ENCODE measurements around the gene RPL38.
A peak's percentile ranks its signal among the peaks of the same experiment; 100 is the strongest.

RPL38 gene

GRCh38 chr17:74241847-74242246 is 38.4 kb downstream of the RPL38 start:
- H3K9me3 ChIP-seq (replicated peaks in 1 of 11): peaks cover 0 to 10% (median 8%) of the 10 kb centered on the region in 11 experiments; a peak in 14 of 22 replicates
- H3K27ac ChIP-seq: peak overlapping the region in 6 of 11 experiments; percentile 24 to 54 (median 36); a peak in 8 of 22 replicates
- no peak for TF ChIP-seq Cebpa-rat (IDR thresholded peaks at IDR 0.05)
- no peak overlapping the region for H3K4me3 ChIP-seq
- H3K27me3 ChIP-seq: no peaks in the 10 kb centered on the region
- peak overlapping the region in 4 of 11 experiments; percentile 2 to 51 (median 40); a peak in 3 of 22 replicates for H3K9ac ChIP-seq
- H3K4me2 ChIP-seq: peak overlapping the region; percentile 57 to 83 (median 73)
- H4K20me1 ChIP-seq: peaks cover 0 to 15% (median 0%) of the 10 kb centered on the region in 11 experiments; a peak in 3 of 22 replicates
- peaks cover 0 to 56% (median 12%) of the 10 kb centered on the region in 11 experiments; a peak in 14 of 22 replicates for H3K36me3 ChIP-seq
- peaks cover 18 to 70% (median 39%) of the 10 kb centered on the region in 10 experiments for H3K4me1 ChIP-seq

DNA sequence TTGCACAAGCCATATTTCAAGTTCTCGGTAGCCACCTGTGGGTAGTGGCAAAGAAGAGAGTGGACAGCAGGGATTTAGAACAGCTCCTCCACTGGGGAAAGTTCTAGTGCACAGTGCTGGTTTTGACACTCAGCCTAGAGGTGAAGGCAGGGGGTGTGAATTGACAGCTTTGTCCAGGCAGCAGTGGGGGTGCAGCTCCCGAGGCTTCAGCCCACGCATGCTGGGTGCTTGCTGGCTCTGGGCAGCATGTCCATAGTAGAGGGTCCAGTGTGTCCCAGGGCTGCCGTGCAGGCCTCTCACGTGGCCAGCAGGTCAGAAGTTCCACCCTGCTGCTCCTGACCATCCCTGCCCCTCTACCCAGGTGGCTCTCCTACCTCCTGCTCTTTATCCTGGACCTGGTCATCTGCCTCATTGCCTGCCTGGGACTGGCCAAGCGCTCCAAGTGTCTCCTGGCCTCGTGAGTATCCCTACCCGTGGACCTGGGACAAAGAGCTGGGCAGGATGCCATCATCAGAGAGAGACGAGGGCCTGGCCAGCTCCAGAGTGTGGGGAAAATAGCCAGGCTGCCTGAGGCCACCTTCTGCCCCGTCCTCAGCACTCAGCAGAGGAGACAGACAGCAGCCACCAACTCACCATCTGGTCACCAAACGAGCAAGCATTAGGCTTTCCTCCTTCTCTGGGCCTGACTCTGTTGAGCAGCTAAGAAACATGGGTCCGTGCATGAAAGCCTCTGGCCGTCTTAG is 39.7 kb downstream of the RPL38 start:
- no peak overlapping the region for H3K27ac ChIP-seq
- no peak overlapping the region for H3K9ac ChIP-seq
- H3K36me3 ChIP-seq: peaks cover 0 to 44% (median 9%) of the 10 kb centered on the region in 11 experiments; a peak in 8 of 22 replicates
- peaks cover 0 to 14% (median 8%) of the 10 kb centered on the region in 11 experiments; a peak in 15 of 22 replicates for H3K9me3 ChIP-seq (replicated peaks in 1 of 11)
- no peaks in the 10 kb centered on the region for H3K27me3 ChIP-seq
- no peak for TF ChIP-seq Cebpa-rat (IDR thresholded peaks at IDR 0.05)
- no peak overlapping the region for H3K4me3 ChIP-seq
- no peak overlapping the region for H3K4me2 ChIP-seq
- H3K4me1 ChIP-seq: peaks cover 18 to 65% (median 39%) of the 10 kb centered on the region in 10 experiments
- H4K20me1 ChIP-seq: peaks cover 0 to 15% (median 0%) of the 10 kb centered on the region in 11 experiments; a peak in 3 of 22 replicates

DNA sequence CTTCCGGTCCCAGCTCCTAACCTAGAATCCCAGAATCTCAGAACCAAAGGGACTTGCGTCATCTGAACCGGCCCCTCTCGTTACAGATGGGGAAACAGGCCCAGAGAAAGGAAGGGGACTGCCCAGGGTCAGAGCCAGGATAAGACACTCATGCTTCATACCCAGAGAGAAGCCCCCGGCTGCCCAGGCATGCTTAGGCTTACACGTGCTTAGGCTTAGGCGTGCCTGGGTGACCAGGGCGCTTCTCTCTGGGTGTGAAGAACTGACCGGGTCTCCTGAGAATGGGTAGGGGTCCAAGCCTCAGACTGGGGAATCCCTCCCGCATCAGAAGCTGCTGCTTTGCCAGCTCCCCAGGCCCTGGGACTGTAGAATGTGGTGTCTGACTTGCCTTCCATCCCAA is 40.6 kb downstream of the RPL38 start:
- H4K20me1 ChIP-seq: peaks cover 0 to 19% (median 0%) of the 10 kb centered on the region in 11 experiments; a peak in 4 of 22 replicates
- H3K27me3 ChIP-seq: peaks cover 0 to 5% (median 0%) of the 10 kb centered on the region in 11 experiments; a peak in 1 of 22 replicates
- H3K4me3 ChIP-seq: no peak overlapping the region
- H3K4me2 ChIP-seq: no peak overlapping the region
- peaks cover 0 to 14% (median 8%) of the 10 kb centered on the region in 11 experiments; a peak in 15 of 22 replicates for H3K9me3 ChIP-seq (replicated peaks in 1 of 11)
- TF ChIP-seq Cebpa-rat (IDR thresholded peaks at IDR 0.05): no peak
- H3K36me3 ChIP-seq: peaks cover 0 to 39% (median 7%) of the 10 kb centered on the region in 11 experiments; a peak in 7 of 22 replicates
- peaks cover 22 to 56% (median 41%) of the 10 kb centered on the region in 10 experiments for H3K4me1 ChIP-seq
- H3K27ac ChIP-seq: no peak overlapping the region
- H3K9ac ChIP-seq: no peak overlapping the region

- H4K20me1 ChIP-seq: peaks cover 0 to 22% (median 0%) of the 10 kb centered on the region in 11 experiments; a peak in 4 of 22 replicates
- peaks cover 0 to 8% (median 0%) of the 10 kb centered on the region in 11 experiments; a peak in 1 of 22 replicates for H3K27me3 ChIP-seq
These were observed 41.1 kb downstream of the RPL38 start for GRCh38 chr17:74244548-74244947.

GRCh38 chr17:74245145-74245831 is 41.8 kb downstream of the RPL38 start:
- Histone ChIP-seq H3K4me3 (no peak overlapping the region), H3K4me2 (peak overlapping the region in 4 of 11 experiments; percentile 1 to 78 (median 42); a peak in 5 of 22 replicates), H3K9ac (no peak overlapping the region), H3K4me1 (peaks cover 34 to 49% (median 42%) of the 10 kb centered on the region in 10 experiments), H3K36me3 (peaks cover 0 to 30% (median 5%) of the 10 kb centered on the region in 11 experiments; a peak in 6 of 22 replicates), H4K20me1 (peaks cover 0 to 22% (median 0%) of the 10 kb centered on the region in 11 experiments; a peak in 5 of 22 replicates), H3K9me3 (replicated peaks in 1 of 11) (peaks cover 0 to 14% (median 8%) of the 10 kb centered on the region in 11 experiments; a peak in 15 of 22 replicates), H3K27ac (no peak overlapping the region), H3K27me3 (peaks cover 0 to 8% (median 0%) of the 10 kb centered on the region in 11 experiments; a peak in 1 of 22 replicates)
- TF ChIP-seq Cebpa-rat (IDR thresholded peaks at IDR 0.05): no peak

More at GRCh38 chr17:74244548-74244947, 41.1 kb downstream of the RPL38 start:
- H3K9me3 ChIP-seq (replicated peaks in 1 of 11): peaks cover 0 to 14% (median 8%) of the 10 kb centered on the region in 11 experiments; a peak in 15 of 22 replicates
- TF ChIP-seq Cebpa-rat (IDR thresholded peaks at IDR 0.05): no peak
- peaks cover 27 to 51% (median 41%) of the 10 kb centered on the region in 10 experiments for H3K4me1 ChIP-seq
- H3K9ac ChIP-seq: no peak overlapping the region
- peaks cover 0 to 35% (median 5%) of the 10 kb centered on the region in 11 experiments; a peak in 7 of 22 replicates for H3K36me3 ChIP-seq
- H3K4me3 ChIP-seq: no peak overlapping the region
- no peak overlapping the region for H3K27ac ChIP-seq
- H3K4me2 ChIP-seq: peak overlapping the region in 1 of 11 experiments; percentile 78; a peak in 2 of 22 replicates

GRCh38 chr17:74245871-74246270 is 42.4 kb downstream of the RPL38 start:
- Histone ChIP-seq H3K27me3 (peaks cover 0 to 8% (median 0%) of the 10 kb centered on the region in 11 experiments; a peak in 1 of 22 replicates), H3K4me1 (peaks cover 35 to 48% (median 40%) of the 10 kb centered on the region in 10 experiments), H3K9ac (peak overlapping the region in 1 of 11 experiments; percentile 33; a peak in 2 of 22 replicates), H3K4me2 (peak overlapping the region in 5 of 11 experiments; percentile 53 to 78 (median 61); a peak in 9 of 22 replicates), H3K27ac (peak overlapping the region in 4 of 11 experiments; percentile 14 to 40 (median 22); a peak in 3 of 22 replicates), H3K36me3 (peaks cover 0 to 30% (median 5%) of the 10 kb centered on the region in 11 experiments; a peak in 6 of 22 replicates), H3K9me3 (replicated peaks in 1 of 11) (peaks cover 0 to 14% (median 8%) of the 10 kb centered on the region in 11 experiments; a peak in 15 of 22 replicates), H3K4me3 (no peak overlapping the region), H4K20me1 (peaks cover 0 to 22% (median 0%) of the 10 kb centered on the region in 11 experiments; a peak in 5 of 22 replicates)
- TF ChIP-seq Cebpa-rat (IDR thresholded peaks at IDR 0.05): no peak

- Histone ChIP-seq H3K27me3 (peaks cover 0 to 8% (median 0%) of the 10 kb centered on the region in 11 experiments; a peak in 1 of 22 replicates), H4K20me1 (peaks cover 0 to 14% (median 0%) of the 10 kb centered on the region in 11 experiments; a peak in 5 of 22 replicates), H3K9ac (peak overlapping the region in 4 of 11 experiments; percentile 10 to 60 (median 32); a peak in 3 of 22 replicates)
These were observed 46.3 kb downstream of the RPL38 start for GRCh38 chr17:74249590-74250270.

More at GRCh38 chr17:74249590-74250270, 46.3 kb downstream of the RPL38 start:
- Histone ChIP-seq H3K27ac (no peak overlapping the region), H3K4me1 (peaks cover 19 to 43% (median 29%) of the 10 kb centered on the region in 10 experiments), H3K4me3 (no peak overlapping the region), H3K36me3 (peaks cover 0 to 40% (median 7%) of the 10 kb centered on the region in 11 experiments; a peak in 12 of 22 replicates), H3K4me2 (peak overlapping the region in 9 of 11 experiments; percentile 12 to 79 (median 73); a peak in 16 of 22 replicates), H3K9me3 (replicated peaks in 1 of 11) (peaks cover 0 to 14% (median 8%) of the 10 kb centered on the region in 11 experiments; a peak in 15 of 22 replicates)
- no peak for TF ChIP-seq Cebpa-rat (IDR thresholded peaks at IDR 0.05)

Measured in BLaER1 treated with 17β-estradiol and CSF1 and Interleukin-3, amounts not matched to agents 10 nM and 100 nM (cell line).